ENCODE results near the gene NIPAL3. TPM values are rescaled to one million over a fixed set of nuclear protein-coding genes. Genes with fewer than 3 reads are reported as not detected.

Gene NIPAL3
- total RNA-seq, 4 donors from 2014 or later: 17.8 to 38.0 (median 27.0) TPM

DNA sequence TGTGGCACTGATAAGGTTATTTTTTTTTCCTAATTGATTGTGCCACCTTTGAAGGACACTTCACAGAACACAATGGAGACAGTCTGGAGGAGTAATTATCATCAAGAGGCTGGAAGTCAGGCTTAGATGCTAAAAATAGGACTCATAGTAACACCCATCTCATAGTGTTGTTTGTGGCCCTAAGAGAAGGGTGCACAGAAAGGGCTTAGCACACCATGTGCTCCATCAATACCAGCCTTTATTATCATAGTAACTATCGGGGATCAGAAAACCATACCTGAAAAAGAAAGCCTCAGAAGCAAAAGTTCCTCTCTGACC lies 11.9 kb downstream of the NIPAL3 start:
- ATAC-seq (ENCODE audit: low FRiP score) (no peak), DNase-seq (ENCODE audit: low spot score) (no peak)
- TF ChIP-seq, protein P1, sequence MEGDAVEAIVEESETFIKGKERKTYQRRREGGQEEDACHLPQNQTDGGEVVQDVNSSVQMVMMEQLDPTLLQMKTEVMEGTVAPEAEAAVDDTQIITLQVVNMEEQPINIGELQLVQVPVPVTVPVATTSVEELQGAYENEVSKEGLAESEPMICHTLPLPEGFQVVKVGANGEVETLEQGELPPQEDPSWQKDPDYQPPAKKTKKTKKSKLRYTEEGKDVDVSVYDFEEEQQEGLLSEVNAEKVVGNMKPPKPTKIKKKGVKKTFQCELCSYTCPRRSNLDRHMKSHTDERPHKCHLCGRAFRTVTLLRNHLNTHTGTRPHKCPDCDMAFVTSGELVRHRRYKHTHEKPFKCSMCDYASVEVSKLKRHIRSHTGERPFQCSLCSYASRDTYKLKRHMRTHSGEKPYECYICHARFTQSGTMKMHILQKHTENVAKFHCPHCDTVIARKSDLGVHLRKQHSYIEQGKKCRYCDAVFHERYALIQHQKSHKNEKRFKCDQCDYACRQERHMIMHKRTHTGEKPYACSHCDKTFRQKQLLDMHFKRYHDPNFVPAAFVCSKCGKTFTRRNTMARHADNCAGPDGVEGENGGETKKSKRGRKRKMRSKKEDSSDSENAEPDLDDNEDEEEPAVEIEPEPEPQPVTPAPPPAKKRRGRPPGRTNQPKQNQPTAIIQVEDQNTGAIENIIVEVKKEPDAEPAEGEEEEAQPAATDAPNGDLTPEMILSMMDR (IDR thresholded peaks at IDR 0.05): no peak

DNA sequence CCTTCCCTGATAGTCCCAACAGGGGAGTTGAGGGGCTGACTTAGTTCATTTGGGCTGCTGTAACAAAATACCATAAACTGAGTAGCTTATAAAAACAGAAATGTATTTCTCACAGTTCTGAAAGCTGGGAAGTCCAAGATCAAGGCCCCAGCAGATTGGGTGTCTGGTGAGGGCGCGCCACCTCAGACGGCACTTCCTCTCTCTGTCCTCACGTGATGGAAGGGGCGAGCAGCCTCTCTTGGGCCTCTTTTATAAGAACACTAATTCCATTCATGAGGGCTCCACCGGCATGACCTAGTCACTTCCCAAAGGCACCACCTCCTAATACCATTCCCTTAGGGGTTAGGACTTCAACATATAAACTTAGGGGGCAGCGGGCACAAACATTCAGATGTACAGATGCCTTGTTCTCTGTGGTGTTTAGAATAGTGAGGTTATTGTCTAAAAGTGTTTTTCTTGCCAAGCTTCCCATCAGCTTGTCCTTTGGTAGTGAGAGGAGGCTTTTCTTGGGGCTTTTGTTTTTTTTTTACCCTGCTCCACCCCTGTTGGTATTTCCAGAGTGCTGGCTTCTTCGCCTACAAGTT lies 20.3 kb downstream of the NIPAL3 start:
- ATAC-seq (ENCODE audit: low FRiP score) (no peak), DNase-seq (ENCODE audit: low spot score) (no peak)
- TF ChIP-seq, protein P1 (IDR thresholded peaks at IDR 0.05): no peak

DNA sequence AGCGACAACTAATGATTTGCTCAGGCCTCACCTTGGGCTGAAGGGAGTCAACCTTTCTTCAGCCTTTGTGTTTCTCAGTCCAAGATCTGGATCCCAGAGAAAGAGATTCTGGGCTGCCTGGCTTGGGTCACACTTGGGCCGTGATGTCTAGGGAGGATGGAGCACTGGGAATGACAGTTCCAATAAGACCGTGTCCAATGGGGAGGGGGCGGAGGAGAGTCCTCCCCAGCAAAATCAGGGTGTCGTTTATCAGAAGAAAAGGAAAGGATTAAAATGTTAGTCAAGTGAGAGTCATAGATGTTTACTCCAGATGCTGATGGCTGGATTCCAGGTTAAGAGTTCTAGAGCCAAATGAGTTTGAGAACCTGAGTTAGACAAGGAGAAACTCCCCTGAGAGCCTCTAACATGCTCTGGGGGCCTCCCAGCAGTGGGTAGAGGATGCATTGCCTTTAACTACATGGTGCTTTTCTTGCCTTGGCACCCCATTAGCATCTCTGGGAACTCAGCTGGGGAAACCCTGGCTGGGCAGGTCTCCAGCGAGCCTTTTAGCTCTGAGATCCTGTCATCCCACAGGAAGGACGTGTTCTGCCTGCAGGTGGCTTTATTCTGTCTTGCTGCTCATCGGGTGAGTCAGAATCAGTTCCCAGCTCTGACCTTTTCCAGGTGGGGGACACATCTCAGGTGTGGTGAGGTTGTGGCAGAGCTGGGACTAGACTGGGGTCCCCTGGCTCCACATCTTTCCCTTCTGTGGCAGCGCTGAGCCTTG lies 22.2 kb downstream of the NIPAL3 start:
- TF ChIP-seq, protein P1 (IDR thresholded peaks at IDR 0.05): no peak
- no peak for DNase-seq (ENCODE audit: low spot score)
- no peak for ATAC-seq (ENCODE audit: low FRiP score)

DNA sequence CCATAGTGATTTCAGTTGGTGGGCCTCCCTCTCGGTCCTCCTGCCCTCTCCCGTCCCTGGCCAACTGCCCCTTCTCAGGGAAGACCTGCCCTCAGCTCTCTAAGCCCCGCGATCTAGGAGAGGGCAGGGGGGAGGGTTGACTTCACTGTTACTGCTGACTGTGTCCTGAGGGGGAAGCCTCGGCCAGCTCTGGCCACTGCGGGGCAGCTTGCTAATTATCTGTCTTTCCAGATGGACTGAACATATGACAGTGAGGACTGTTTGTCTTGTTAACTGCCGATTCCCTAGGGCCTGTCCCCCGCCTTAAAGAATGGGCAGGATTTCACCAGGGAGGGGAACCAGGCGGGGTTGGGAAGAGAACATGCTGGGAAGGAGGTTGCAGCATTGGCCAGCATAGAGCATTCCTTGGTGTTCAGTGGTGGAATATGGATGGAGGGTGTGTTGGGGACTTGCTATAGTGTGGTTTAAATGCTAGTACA lies 22.9 kb downstream of the NIPAL3 start:
- DNase-seq (ENCODE audit: low spot score): no peak
- ATAC-seq (ENCODE audit: low FRiP score): no peak

DNA sequence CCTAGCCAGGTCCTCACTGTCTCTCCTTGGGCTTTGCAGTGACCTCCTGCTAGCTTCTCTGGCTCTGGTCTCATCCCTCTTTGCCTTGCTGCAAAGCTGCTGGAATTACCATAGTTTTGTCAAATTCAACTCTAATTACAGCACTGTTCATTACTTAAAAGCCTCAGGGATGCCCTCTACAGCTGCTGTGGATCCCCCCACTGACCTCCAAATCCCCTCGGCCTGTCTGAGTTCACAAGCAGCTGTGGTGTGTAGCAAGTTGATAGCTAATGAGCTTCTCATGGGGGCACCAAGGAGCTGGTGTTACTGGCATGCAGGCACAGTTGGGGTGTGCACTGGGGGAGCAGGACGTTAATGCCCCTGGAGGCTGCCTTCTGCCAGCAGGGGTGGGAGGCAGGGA lies 24.8 kb downstream of the NIPAL3 start:
- ATAC-seq (ENCODE audit: low FRiP score): no peak
- no peak for DNase-seq (ENCODE audit: low spot score)
- TF ChIP-seq, protein P1 (IDR thresholded peaks at IDR 0.05): no peak

More for the DNA sequence above, 22.9 kb downstream of the NIPAL3 start:
- TF ChIP-seq, protein P1 (IDR thresholded peaks at IDR 0.05): no peak

DNA sequence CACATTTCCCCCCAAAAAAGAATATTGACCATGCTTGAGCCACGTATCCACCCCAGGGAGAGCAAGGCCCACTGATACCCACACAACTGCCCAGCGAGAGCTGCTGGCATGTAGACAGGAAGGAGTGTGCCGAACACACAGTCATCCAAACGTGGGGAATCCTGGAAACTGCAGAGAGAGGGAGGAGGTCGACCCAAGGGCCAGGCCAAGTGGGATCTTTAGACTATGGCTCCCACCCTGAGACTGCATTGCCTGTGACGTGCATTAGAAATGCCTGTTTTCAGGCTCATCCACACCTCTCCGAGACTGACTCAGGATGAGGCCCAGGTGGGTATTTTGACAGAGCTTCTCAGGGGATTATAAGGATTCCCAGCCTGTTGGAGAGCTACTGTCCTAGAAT lies 25.9 kb downstream of the NIPAL3 start:
- DNase-seq (ENCODE audit: low spot score): no peak
- ATAC-seq (ENCODE audit: low FRiP score): no peak
- TF ChIP-seq, protein P1 (IDR thresholded peaks at IDR 0.05): no peak
